NCI-H1105 (cell line): Measurements from ENCODE around the gene EVA1A.
A peak's percentile ranks its signal among the peaks of the same experiment; 100 is the strongest.

Source experiments
- DNase-seq: peaks from one replicate; lab custom pipeline; 2025; lab: John Stamatoyannopoulos, UW

The EVA1A gene, protein sequence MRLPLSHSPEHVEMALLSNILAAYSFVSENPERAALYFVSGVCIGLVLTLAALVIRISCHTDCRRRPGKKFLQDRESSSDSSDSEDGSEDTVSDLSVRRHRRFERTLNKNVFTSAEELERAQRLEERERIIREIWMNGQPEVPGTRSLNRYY

DNA sequence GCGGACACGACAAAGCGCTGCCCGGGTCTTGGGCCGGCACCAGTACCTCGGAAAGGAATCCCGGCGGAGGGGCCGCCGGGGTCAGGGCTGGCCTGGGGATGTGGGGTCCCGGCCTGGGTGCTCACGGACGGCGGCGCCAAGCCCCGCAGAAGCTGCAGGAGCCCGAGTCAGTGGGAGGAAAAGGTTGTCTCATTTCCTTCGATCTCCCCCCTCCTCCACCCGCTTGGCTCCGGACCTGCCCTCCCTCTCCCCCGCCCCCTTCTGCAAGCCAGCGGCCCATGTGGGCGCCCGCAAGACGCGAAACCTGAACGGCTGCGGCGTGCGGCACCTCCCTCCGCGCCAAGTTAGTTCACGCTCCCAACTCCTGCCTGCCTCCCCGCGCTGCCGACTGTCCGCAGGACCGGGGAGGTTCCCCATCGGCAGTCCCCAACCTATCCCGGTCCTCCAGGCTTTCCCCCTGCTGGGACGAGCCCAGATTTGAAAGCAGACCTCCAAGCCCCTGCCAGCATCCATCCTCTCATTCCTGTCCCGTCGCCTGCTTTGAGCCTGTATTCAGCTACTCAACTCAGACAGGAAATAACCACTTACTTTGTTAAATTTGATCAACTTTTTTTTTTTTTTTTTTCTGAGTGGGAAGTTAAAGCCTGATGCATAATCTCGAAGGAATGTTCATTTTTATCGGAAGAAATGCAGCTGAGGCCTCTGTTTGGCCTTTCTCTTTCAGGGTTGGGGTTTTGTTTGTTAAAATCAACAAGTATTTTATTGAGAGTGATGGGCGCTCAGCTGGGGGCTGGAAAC is at the start of gene EVA1A:
Gene EVA1A, minus strand, starts transcription at position 172 of the 798 bp plus-strand sequence. CDS start 42,799 bp downstream, outside the sequence.
- DNase-seq, result no peak

- no peak for DNase-seq
Observed at GRCh38 chr2:75609937-75610508, 49.3 kb upstream of the EVA1A start.

DNA sequence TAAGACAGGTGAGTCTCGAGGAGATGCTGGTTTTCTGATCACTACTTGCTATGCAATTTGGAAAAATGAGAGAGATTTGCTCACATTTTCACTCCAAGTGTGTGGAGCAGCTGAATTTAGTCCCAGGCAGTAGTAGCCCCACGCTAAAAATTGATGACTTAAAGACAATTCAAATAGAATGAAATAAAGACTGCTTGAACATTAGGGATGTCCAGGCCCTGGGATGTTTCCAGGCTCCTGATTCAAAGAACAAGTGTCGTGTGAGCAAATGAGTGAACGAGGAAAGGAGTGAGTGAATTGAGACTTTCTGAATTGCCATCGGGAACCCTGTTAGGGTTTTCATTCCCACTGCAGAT is 48.6 kb upstream of the EVA1A start:
- DNase-seq, result no peak

- DNase-seq, result peak; percentile 49
Observed at GRCh38 chr2:75608684-75609333, 48.1 kb upstream of the EVA1A start.

GRCh38 chr2:75607988-75608683 is 47.4 kb upstream of the EVA1A start:
- no peak for DNase-seq

DNA sequence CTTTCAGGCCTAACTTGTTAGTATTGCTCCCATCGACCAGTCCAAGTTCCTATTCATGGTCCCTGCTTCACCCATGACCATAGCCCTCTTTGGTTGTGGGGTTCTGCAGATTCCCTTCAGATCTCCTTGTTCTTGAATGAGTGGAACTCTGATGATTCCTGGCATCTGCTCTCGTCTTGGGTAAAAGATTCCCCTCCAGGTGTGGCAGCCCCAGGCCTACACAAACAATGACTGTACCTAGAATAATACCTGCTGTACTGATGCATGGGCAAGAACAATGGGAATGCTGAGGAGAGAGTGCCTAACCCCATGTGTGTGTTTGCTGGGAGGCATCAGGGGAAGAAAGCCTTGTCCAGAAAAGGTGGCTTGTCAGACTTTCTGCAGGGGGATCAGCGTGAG is 46.7 kb upstream of the EVA1A start:
- no peak for DNase-seq

DNA sequence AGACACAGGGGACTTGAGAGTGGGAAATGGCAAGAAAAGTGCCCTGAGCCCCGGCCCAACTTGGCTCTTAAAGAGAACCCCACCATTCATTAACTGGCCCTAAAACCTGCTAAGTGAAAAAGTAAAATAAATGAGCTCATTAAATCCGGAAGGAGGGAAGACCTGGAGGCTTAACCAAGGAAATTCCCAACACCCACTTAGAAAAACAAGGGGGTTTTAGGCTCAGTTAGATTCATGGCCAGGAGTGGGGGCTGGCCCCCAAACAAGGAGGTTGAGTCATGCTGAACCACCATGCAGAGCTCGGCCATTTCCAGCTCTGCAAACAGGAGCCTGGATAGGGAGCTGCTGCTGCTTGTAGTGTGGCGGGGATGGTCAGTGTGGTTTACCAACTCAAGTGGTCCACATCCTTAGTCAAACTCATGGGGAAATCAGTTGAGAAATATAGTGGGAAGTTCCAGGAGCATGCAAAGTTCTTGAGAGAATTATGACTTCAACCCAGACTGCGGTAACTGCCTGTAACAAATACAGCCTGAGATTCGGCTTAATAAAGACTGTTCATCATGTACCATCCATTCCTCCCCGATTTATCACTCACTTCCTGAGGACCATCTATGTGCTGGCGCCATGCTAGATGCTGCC is 46.1 kb upstream of the EVA1A start:
- no peak for DNase-seq

DNA sequence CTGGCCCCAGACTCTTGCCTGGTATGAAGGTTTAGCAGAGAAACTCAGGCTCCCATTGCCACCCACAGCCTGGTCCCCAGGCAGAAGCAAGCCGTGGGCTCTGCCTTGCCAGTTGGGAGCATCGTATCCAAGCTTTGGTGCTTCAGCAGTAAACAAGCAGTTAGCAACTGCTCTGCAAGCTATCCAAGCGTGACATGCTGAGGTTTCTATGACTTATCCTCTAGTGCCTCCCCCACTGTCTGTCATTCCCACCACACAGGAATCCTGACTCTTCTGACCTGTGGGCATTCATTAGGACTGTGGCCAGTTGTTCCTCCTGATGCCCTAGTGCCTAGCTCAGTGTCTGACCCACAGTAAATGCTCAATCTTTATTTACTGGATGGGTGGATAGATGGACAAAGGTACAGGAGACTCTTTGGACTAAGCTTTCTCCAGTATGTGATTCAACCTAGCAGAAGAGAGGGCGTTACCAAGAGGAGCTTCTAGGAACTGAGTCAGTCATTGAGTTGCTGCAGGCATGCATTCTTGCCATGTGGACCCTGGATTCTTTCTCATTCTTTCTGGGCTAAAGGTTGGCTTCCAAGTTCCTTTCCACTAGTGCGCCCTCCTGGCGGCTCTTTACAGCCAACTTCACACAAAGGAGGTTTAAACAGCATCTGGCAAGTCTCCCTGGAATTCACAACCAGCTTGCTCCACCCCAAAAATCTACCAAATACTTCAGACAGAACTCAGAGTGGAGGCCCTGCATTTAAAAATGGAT is 45.2 kb upstream of the EVA1A start:
- DNase-seq, result no peak

DNA sequence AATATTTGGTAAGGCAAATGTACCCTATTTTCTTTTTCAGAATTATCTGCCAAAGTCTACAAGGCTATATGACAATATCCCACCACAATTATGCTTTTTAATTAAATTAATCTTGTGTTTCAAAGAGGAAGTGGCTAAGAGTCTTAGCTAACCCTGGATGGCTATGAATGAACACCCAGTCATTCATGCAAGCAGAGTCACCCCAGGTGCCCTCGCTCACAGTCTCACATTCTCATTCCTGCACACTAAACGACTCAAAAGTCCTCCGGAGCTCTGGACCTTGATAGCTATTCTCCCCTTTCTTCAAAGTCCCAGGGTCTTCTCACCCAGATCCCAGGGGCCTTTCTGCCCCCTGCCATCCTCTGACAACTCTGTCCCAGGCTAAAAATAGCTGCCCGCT is 43.7 kb upstream of the EVA1A start:
- no peak for DNase-seq

DNA sequence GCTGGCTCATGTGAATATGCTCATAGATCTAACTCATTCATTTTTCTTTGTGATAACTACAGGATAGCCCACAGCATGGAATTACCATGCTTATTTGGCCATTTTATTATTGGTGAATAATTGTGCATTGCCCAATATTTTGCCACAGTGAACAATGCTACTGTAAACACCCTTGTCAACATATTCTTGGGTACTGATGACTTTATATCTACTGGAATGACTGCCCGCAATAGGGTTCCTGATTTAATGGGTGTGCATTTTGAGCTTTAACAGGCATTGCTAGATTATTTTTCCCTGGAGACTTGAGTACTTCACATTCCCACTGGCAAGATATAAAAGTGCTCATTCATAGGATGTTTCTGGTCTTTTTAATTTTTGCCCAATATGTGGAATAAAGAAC is 42.7 kb upstream of the EVA1A start:
- no peak for DNase-seq

- no peak for DNase-seq
Observed at GRCh38 chr2:75602724-75603342, 42.1 kb upstream of the EVA1A start.

DNA sequence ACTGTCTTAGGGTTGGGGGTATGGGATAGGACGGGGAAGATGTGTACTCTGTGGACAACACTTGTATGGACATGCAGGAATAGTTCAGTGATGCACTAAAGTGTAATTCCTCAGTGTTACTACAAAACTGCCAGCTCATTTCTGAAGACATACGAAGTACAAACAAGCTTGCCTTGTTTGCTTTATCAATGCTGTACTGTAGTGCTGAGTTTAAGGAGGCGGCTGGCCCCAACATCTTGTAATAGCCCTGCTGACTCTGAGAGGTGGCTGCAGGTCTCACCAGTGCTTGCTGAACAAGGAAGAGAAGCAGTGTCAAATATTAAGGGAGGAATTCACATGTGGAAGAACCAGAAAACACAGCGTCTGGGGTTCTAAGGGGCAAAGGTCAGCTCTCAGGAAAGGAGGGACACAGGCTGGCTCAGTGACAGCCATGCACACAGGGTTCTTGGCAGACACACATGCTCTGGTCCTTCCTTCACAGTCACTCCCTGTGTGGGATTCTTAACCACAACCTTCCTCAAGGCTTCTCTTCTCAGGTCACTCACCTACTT is 39.8 kb upstream of the EVA1A start:
- no peak for DNase-seq

DNA sequence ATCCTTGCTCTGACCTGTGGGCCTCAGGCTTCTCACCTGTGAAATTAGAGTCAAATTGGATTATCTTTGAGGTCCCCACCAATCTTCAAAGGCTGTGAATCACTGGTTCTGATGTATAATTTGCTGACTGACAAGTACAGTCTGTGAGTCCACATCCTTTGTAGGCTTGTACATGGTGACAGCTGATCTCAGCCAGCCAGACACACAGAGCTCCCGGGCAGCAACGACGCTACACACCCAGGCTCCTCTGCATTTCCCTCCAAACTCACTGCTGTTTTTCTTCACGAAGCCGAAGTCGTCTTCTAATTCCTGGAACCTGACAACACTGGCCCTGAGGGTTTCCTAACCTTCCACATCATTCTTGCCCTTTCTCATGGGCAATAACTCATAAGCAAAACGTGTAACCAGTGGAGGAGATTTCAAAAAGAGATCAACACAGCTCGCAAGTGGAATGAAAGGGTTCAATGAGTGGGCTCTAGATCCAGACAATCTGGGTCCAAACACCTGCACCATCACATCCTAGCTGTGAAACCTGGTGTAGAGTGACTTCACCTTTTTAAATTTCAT is 37.9 kb upstream of the EVA1A start:
- DNase-seq, result no peak

GRCh38 chr2:75597949-75598348 is 37.2 kb upstream of the EVA1A start:
- no peak for DNase-seq

DNA sequence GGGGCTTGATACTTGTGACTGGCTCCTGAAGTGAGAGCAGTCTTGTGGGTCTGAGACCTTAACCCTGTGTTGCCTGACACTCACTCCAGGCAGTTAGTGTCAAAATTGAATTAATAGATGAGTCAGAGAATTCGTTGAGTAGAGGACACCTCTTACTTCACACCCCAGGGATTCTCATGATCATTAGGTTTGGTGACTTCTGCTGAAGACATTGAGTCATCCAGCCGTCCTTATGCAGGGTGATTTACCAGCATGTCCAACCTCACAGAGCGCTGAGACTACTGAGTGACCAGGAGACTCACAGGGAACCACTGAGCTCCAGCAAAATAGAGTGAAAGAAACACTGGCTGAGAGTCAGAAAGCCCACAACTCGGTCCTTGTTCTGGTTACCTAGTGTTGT is 36.0 kb upstream of the EVA1A start:
- no peak for DNase-seq

GRCh38 chr2:75595541-75596395 is 35.0 kb upstream of the EVA1A start:
- no peak for DNase-seq

DNA sequence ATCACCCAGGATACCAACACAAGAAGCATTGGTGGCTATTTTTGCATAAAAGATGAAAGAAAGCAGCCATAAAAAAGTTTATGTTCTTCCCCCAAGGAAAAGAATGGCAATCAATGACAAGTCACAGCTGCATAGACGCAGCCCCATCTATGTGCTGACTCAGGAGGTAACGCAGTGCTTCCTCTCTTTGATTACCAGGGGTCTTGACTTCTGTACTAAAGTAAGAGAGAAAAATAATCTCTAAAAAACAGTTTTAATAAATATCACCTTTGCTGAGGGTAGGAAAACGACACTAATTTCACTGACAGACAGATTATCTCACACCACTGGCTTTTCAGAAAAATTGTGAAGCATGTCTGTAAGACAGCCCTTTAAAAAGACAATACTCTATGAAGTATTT is 33.9 kb upstream of the EVA1A start:
- DNase-seq, result no peak

GRCh38 chr2:75592888-75593287 is 32.1 kb upstream of the EVA1A start:
- no peak for DNase-seq

DNA sequence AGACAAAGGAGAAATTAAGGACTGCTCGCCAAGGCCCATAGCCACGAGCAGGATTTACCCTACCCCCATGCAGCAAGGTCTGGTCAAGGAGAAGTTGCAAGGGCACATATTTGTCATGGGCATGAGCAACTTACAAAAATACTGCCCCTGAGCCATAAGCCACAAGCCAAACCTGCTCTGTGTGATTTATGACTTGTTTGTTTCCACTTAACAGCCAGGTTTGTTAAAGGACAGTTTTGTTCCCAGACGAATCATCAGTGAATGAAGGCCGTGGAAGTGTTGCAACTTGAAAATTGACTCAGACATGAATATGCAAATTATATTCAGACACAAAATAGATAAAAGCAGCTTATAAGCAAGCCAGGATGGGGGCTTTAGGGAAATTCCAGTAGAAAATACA is 31.3 kb upstream of the EVA1A start:
- DNase-seq, result no peak
